ENCODE data around the gene M1AP. TPM values are rescaled to one million over a fixed set of nuclear protein-coding genes. Genes with fewer than 3 reads are reported as not detected.

Gene M1AP
- total RNA-seq, 1 experiment from 2014 or later, result not detected

DNA sequence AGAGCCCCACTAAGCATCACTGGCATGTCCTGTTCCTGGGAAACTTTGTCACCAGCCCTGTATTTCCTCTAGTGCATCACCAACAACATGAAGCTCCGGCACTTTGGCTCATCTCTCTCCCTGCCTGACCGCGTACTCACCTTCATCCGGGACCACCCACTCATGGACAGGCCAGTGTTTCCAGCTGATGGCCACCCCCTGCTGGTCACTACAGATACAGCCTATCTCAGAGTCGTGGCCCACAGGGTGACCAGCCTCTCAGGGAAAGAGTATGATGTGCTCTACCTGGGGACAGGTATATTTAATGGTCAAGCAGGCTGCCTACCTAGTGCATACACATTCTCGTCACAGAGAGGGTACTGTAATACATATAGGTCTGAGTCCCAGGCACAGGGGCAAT is 27.0 kb upstream of the M1AP start:
- no TSS peak for BruUV-seq (replicated peaks)
- TF ChIP-seq, protein P1, sequence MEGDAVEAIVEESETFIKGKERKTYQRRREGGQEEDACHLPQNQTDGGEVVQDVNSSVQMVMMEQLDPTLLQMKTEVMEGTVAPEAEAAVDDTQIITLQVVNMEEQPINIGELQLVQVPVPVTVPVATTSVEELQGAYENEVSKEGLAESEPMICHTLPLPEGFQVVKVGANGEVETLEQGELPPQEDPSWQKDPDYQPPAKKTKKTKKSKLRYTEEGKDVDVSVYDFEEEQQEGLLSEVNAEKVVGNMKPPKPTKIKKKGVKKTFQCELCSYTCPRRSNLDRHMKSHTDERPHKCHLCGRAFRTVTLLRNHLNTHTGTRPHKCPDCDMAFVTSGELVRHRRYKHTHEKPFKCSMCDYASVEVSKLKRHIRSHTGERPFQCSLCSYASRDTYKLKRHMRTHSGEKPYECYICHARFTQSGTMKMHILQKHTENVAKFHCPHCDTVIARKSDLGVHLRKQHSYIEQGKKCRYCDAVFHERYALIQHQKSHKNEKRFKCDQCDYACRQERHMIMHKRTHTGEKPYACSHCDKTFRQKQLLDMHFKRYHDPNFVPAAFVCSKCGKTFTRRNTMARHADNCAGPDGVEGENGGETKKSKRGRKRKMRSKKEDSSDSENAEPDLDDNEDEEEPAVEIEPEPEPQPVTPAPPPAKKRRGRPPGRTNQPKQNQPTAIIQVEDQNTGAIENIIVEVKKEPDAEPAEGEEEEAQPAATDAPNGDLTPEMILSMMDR (IDR thresholded peaks at IDR 0.05), result peak; percentile 30
- TF ChIP-seq, protein P2, sequence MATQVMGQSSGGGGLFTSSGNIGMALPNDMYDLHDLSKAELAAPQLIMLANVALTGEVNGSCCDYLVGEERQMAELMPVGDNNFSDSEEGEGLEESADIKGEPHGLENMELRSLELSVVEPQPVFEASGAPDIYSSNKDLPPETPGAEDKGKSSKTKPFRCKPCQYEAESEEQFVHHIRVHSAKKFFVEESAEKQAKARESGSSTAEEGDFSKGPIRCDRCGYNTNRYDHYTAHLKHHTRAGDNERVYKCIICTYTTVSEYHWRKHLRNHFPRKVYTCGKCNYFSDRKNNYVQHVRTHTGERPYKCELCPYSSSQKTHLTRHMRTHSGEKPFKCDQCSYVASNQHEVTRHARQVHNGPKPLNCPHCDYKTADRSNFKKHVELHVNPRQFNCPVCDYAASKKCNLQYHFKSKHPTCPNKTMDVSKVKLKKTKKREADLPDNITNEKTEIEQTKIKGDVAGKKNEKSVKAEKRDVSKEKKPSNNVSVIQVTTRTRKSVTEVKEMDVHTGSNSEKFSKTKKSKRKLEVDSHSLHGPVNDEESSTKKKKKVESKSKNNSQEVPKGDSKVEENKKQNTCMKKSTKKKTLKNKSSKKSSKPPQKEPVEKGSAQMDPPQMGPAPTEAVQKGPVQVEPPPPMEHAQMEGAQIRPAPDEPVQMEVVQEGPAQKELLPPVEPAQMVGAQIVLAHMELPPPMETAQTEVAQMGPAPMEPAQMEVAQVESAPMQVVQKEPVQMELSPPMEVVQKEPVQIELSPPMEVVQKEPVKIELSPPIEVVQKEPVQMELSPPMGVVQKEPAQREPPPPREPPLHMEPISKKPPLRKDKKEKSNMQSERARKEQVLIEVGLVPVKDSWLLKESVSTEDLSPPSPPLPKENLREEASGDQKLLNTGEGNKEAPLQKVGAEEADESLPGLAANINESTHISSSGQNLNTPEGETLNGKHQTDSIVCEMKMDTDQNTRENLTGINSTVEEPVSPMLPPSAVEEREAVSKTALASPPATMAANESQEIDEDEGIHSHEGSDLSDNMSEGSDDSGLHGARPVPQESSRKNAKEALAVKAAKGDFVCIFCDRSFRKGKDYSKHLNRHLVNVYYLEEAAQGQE (IDR thresholded peaks at IDR 0.05; ENCODE audit: insufficient read depth in 1 of 2, low read depth in 2 of 2, low read length in 1 of 2), result no peak
- TF ChIP-seq SIN3A (IDR thresholded peaks at IDR 0.05; ENCODE audit: borderline replicate concordance, insufficient read depth, low read depth, low read length), result no peak
- no peaks in the 10 kb centered on the region for H3K9me3 ChIP-seq (ENCODE audit: control insufficient read depth, insufficient read depth, low read depth, low read length)
- H3K27me3 ChIP-seq (ENCODE audit: control insufficient read depth, insufficient read depth, low read length), result no peaks in the 10 kb centered on the region
- CTCF ChIA-PET, result no interaction called here
- POLR2A ChIA-PET, result no interaction called here
- intact Hi-C loops (cut with micrococcal nuclease; ENCODE audit: unreplicated experiment), result no loop called here
- in situ Hi-C loops (cut with HindIII; ENCODE audit: low pct_unique_long_range_greater_than_20kb, low sequenced_read_pairs), result no loop called here
- DNase-seq (ENCODE audit: low read depth, low spot score) (no peak), ATAC-seq (no peak)
- no peak overlapping the region for H3K27ac ChIP-seq (ENCODE audit: low read length)
- H3K4me3 ChIP-seq (ENCODE audit: low read depth in 2 of 2, low read length in 2 of 2), result no peak overlapping the region
- H3K36me3 ChIP-seq (ENCODE audit: control insufficient read depth, insufficient read depth, low read length), result no peaks in the 10 kb centered on the region
- H3K4me1 ChIP-seq (ENCODE audit: control insufficient read depth, insufficient read depth, low read length), result no peaks in the 10 kb centered on the region

DNA sequence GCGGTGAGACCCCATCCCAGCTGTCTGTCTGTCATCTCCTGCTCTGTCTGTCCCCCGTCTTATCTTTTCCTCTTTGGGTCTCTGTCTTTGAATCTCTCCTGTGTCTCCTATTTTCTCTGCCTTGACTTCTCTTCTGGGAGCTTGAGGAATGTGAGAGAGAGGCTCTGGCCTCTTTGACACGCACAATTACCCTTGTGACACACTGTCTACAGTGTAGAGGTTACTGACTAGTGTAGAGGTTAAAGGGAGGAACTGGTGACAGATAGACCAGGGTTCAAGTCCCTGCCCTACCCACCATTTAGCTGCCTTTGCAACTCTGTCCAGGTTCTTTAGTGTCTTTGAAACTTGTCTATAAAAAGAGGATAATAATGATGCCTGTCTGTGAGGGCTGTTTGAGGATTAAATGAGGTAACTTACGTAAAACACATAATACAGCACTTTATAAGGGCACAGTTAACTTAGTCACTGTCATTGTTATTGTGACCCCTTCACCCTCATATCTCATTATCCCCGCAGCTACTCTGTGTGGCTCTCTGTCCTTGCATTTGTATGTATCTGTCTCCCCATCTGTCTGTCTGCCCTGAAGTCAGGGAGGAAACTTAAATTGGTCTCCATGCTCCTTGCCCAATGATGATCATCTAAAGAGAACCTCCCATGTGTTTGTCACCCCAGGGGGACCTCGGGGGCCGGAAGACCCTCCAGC is 25.8 kb upstream of the M1AP start:
- no peak overlapping the region for H3K27ac ChIP-seq (ENCODE audit: low read length)
- intact Hi-C loops (cut with micrococcal nuclease; ENCODE audit: unreplicated experiment), result no loop called here
- H3K4me3 ChIP-seq (ENCODE audit: low read depth in 2 of 2, low read length in 2 of 2), result no peak overlapping the region
- POLR2A ChIA-PET, result no interaction called here
- CTCF ChIA-PET, result interaction anchor here (0.5 kb wide), 1 partner anchor 43 kb away, joined by 6 read pairs; no protein-coding TSS in a partner anchor
- DNase-seq (ENCODE audit: low read depth, low spot score) (no peak), ATAC-seq (no peak)
- in situ Hi-C loops (cut with HindIII; ENCODE audit: low pct_unique_long_range_greater_than_20kb, low sequenced_read_pairs), result no loop called here
- no TSS peak for BruUV-seq (replicated peaks)
- H3K4me1 ChIP-seq (ENCODE audit: control insufficient read depth, insufficient read depth, low read length), result no peaks in the 10 kb centered on the region
- no peaks in the 10 kb centered on the region for H3K9me3 ChIP-seq (ENCODE audit: control insufficient read depth, insufficient read depth, low read depth, low read length)
- no peaks in the 10 kb centered on the region for H3K36me3 ChIP-seq (ENCODE audit: control insufficient read depth, insufficient read depth, low read length)
- TF ChIP-seq, protein P1 (IDR thresholded peaks at IDR 0.05), result no peak
- TF ChIP-seq TCF7L2 (IDR thresholded peaks at IDR 0.05; ENCODE audit: low read depth, low read length) (no peak), POLR2AphosphoS5 (IDR thresholded peaks at IDR 0.05; ENCODE audit: low read depth, low read length) (no peak), SIN3A (IDR thresholded peaks at IDR 0.05; ENCODE audit: borderline replicate concordance, insufficient read depth, low read depth, low read length) (no peak)
- TF ChIP-seq, protein P2 (IDR thresholded peaks at IDR 0.05; ENCODE audit: insufficient read depth in 1 of 2, low read depth in 2 of 2, low read length in 1 of 2), result no peak
- no peaks in the 10 kb centered on the region for H3K27me3 ChIP-seq (ENCODE audit: control insufficient read depth, insufficient read depth, low read length)

Measured in Panc1 (cell line).